SH-SY5Y (cell line): ENCODE results near the gene SURF1.

Source experiments
- GATA2 ChIP-seq: IDR thresholded peaks from 2 replicates; pipeline ENCODE4 v1.6.1; 2011; ENCODE audit warnings: mild to moderate bottlenecking, low read depth, low read length
- GATA3 ChIP-seq: IDR thresholded peaks from 2 replicates; pipeline ENCODE4 v1.6.1; 2011; ENCODE audit warnings: low read depth, mild to moderate bottlenecking, low read length, moderate library complexity

DNA sequence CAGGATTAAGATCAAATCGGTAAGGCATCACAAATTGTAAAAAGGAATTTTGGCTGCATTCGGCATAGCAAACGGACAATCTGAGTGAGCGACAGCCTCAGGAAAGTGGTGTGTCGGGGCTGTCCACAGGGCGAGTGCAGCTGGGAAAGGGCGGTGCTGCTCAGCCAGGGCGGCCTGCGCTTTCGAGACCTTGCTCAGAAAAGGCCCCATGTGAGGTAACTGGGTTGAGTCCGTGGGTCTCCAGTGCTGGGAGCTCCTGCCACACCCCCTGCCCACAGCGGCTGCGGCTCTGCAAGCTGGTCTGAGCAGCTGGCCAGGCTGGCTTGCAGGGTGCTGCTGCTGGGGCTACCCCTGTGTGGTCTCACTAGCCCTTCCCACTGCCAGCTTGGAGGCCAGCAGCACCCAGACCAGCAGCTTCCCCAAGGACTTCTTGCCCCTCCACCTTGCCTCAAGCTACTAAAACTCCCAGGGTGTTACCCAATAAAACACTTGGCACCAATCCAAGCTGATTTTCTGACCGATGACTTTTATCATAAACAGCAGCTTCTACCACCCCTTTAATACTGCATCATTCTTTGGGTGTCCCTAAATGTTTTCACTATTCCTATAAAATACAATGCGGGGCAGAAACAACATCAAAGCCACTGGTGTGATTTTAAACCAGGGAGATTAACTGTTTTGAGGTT is 6.2 kb upstream of the SURF1 start:
- TF ChIP-seq GATA2 = no peak
- TF ChIP-seq GATA3 = no peak
